ENCODE results near the gene CELF2.
"Not testable (repeated sequence)": the region's sequence is repeated elsewhere in the genome, so short reads cannot be mapped to it uniquely, and the experiment has no call there.

CELF2 gene

DNA sequence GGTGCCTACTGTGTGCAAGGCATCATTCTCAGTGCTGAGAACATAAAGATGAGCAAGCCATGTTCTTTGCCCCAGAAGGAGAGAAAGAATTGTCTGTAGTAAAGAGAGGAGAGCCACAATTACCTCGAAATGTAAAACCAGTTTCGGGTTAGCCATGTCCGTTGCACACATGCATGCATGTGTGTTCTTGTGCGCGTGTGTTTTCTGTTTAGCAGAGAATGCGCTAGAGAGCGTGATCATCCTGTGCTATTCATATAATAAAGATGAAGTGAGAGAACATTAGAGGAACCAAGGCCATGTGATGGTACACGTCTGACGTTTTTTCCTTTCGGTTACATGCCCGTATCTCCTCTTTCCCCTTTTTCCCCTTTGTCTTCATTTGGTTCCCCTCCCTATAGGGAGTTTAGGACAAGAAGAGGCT, 158.2 kb downstream of the CELF2 start:
- H3K4me3 ChIP-seq (ENCODE audit: low read length) = no peak overlapping the region
- H3K4me1 ChIP-seq (ENCODE audit: insufficient read depth, low read length) = no peaks in the 10 kb centered on the region
- H3K27me3 ChIP-seq (ENCODE audit: insufficient read depth, low read length) = no peaks in the 10 kb centered on the region
- H3K27ac ChIP-seq (ENCODE audit: low read length) = no peak overlapping the region
- H3K9me3 ChIP-seq (ENCODE audit: insufficient read depth, low read depth, low read length) = no peaks in the 10 kb centered on the region
- H3K36me3 ChIP-seq (ENCODE audit: insufficient read depth, low read depth, low read length) = peaks cover 13% of the 10 kb centered on the region
- H3K9ac ChIP-seq (ENCODE audit: low read depth, low read length) = no peak overlapping the region

DNA sequence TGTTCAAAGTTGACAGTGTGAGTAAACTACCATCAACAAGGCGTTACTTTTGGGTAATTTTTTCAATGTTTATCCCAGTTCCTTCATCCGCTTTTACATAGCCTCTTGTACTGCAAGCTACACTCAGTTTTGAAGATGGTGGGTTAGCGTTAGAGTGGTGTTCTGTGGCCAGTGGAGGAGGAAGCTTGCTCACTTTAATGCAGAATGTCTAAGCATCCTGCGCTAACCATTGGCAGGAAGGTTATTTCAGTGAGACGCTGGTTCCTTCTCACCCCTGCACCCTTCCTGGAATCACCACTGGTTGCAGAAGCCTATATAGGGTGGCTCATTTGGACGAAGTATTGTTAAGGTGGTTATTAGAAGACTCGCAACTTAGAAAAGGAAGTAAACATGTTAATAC, 159.1 kb downstream of the CELF2 start:
- Histone ChIP-seq H3K9me3 (ENCODE audit: insufficient read depth, low read depth, low read length) (no peaks in the 10 kb centered on the region), H3K27me3 (ENCODE audit: insufficient read depth, low read length) (no peaks in the 10 kb centered on the region), H3K36me3 (ENCODE audit: insufficient read depth, low read depth, low read length) (peaks cover 15% of the 10 kb centered on the region), H3K4me3 (ENCODE audit: low read length) (no peak overlapping the region), H3K9ac (ENCODE audit: low read depth, low read length) (no peak overlapping the region), H3K4me1 (ENCODE audit: insufficient read depth, low read length) (no peaks in the 10 kb centered on the region), H3K27ac (ENCODE audit: low read length) (no peak overlapping the region)

DNA sequence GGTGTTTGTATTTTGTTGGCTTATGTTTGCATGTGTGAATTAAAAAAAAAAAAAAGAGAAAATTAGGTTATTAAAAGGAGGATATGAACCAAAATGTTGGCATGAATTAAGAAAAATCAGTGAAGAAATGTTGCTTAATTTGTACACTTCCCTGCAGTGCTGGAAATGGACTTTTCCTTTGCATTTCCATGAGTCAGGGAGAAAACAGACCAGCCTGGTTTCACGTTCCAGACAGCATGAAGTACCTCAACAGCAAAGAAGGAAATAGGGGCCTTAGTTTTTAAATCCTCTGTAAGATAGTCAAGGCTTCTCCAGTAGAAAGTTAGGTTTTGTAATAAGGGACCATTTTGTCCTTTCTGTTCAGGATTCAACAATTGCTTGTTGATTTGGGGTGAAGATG, 159.7 kb downstream of the CELF2 start:
- Histone ChIP-seq H3K27ac (ENCODE audit: low read length) (no peak overlapping the region), H3K27me3 (ENCODE audit: insufficient read depth, low read length) (no peaks in the 10 kb centered on the region), H3K4me3 (ENCODE audit: low read length) (no peak overlapping the region), H3K9ac (ENCODE audit: low read depth, low read length) (no peak overlapping the region), H3K36me3 (ENCODE audit: insufficient read depth, low read depth, low read length) (peaks cover 18% of the 10 kb centered on the region), H3K4me1 (ENCODE audit: insufficient read depth, low read length) (no peaks in the 10 kb centered on the region), H3K9me3 (ENCODE audit: insufficient read depth, low read depth, low read length) (no peaks in the 10 kb centered on the region)

DNA sequence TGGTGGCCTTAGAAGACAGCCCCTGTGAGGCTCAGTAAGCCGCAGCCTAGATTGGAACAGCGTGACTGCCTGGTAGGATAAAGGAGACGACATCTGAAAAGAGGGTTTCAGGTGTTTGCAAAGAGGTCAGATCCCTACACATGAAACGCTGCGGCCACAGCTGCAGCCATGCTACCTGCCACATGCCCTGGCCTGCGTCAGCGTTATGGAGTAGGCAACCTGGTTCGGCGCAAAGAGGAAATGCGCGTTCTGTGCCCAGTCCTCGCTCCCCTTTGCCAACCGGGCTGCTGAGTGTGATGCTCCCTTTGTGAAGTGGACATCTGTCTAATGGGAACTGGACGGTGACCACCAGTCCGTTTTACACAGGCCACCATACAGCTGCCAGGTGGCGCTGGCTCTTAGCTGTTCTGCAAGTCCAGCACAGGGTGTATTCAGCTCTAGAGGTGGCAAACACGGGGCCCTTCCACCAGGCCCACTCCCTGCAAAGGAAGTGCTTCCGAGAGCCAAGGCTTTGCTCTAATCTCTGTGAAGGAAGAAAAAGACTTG, 160.3 kb downstream of the CELF2 start:
- Histone ChIP-seq H3K4me3 (ENCODE audit: low read length) (no peak overlapping the region), H3K27me3 (ENCODE audit: insufficient read depth, low read length) (no peaks in the 10 kb centered on the region)

DNA sequence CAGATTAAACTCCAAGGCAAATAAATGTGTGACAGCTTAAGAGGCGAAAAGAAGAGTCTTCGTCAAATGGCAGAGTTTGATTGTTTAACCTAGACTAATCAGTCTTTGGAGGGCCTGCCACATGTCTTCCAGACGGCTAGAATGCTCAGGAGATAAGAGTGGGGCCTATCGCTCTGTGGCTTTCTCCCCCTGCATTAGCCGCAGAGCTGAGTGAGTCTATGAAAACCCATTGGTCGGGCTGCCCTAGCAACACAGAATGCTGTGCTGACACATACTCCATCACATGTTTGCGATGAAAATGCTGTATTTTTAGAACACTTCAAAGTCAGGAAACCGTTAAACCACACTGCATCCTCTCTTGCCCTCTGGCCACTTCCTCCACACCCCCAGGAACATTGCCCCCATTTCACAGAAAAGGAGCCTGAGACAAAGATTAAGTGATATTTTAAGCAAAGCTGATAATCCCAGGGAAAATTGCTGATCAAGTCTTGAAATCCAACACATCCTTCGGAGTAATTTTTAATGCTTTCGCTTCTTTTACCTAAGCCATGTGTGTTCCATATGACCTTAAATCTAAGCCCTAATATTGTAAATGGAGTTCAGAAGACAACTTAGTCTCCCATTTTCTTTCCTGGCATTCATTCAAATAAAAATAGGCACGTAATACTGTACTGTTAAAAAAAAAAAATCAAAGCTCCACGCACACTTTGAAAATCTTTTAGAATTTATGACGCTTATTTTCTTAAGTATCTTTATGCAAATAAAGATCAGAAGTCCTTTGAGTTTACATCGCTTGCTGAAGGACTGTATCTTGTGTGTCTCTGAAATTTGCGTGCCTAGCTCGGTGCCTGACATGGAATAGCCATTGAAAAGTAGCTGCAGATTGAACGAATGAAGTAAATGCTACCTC, 161.2 kb downstream of the CELF2 start:
- Histone ChIP-seq H3K4me1 (ENCODE audit: insufficient read depth, low read length) (0 out of 2 replicates have a peak, but pooled peaks cover 3% of the 10 kb centered on the region), H3K36me3 (ENCODE audit: insufficient read depth, low read depth, low read length) (peaks cover 10% of the 10 kb centered on the region; the same call in 1 of the 2 replicates), H3K27ac (ENCODE audit: low read length) (no peak overlapping the region), H3K9me3 (ENCODE audit: insufficient read depth, low read depth, low read length) (no peaks in the 10 kb centered on the region), H3K4me3 (ENCODE audit: low read length) (no peak overlapping the region), H3K27me3 (ENCODE audit: insufficient read depth, low read length) (no peaks in the 10 kb centered on the region), H3K9ac (ENCODE audit: low read depth, low read length) (no peak overlapping the region)

More for the DNA sequence above, 160.3 kb downstream of the CELF2 start:
- Histone ChIP-seq H3K4me1 (ENCODE audit: insufficient read depth, low read length) (0 out of 2 replicates have a peak, but pooled peaks cover under 1% of the 10 kb centered on the region), H3K9ac (ENCODE audit: low read depth, low read length) (no peak overlapping the region), H3K36me3 (ENCODE audit: insufficient read depth, low read depth, low read length) (peaks cover 16% of the 10 kb centered on the region), H3K27ac (ENCODE audit: low read length) (no peak overlapping the region), H3K9me3 (ENCODE audit: insufficient read depth, low read depth, low read length) (no peaks in the 10 kb centered on the region)

DNA sequence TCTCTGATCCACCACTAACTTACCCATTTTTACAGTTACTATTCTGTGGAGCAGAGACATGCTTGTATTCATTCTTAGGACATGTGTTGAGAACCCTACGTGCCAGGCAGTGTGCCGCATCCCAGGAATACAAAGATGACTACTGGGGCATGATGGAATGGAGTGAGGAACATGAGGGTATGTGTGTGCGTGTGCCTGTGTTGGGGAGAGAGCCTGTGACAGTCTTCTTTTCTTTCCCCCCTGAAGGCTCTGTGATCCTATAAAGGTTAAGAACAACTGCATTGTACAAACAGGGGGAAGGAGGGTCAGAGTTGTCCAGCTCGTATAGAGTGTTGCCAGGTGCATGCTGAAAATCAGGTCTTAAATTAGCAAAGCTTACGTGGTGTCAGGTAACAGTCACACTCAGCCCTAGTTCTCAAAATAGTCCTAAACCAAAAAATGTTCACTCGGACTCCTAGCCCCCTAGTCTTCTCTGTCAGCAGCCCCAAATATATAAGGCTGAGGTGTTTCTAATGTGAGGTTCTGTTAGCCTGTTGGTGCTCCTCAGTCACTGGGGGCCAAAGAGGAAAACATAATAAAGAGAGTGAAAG, 161.9 kb downstream of the CELF2 start:
- Histone ChIP-seq H3K36me3 (ENCODE audit: insufficient read depth, low read depth, low read length) (peaks cover 10% of the 10 kb centered on the region; the same call in 1 of the 2 replicates), H3K9ac (ENCODE audit: low read depth, low read length) (no peak overlapping the region), H3K4me1 (ENCODE audit: insufficient read depth, low read length) (0 out of 2 replicates have a peak, but pooled peaks cover 3% of the 10 kb centered on the region)

DNA sequence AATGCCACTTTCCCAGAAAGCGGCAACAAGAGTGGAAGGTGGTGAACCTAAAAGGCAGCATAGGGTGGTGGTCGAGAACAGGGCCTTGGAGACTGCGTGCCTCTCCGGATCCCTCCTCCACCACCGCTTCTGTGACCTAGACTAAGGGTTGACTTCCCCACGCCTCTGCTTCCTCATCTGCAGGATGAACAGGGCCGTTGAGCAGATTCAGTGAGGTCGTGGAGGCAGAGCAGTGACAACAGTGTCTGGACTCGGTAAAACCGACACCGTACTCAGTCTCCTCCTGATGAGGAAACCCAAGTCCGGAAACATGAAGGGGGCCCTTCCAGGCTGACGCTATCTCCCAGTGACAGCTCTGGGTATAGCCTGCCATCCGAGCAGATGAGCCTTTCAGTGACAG, 162.6 kb downstream of the CELF2 start:
- Histone ChIP-seq H3K27ac (ENCODE audit: low read length) (no peak overlapping the region), H3K27me3 (ENCODE audit: insufficient read depth, low read length) (no peaks in the 10 kb centered on the region), H3K4me3 (ENCODE audit: low read length) (no peak overlapping the region), H3K36me3 (ENCODE audit: insufficient read depth, low read depth, low read length) (peaks cover 10% of the 10 kb centered on the region; the same call in 1 of the 2 replicates), H3K4me1 (ENCODE audit: insufficient read depth, low read length) (0 out of 2 replicates have a peak, but pooled peaks cover 3% of the 10 kb centered on the region), H3K9me3 (ENCODE audit: insufficient read depth, low read depth, low read length) (no peaks in the 10 kb centered on the region; the same call in 1 of the 2 replicates), H3K9ac (ENCODE audit: low read depth, low read length) (no peak overlapping the region)

More for the DNA sequence above, 161.9 kb downstream of the CELF2 start:
- Histone ChIP-seq H3K27ac (ENCODE audit: low read length) (no peak overlapping the region), H3K4me3 (ENCODE audit: low read length) (no peak overlapping the region), H3K9me3 (ENCODE audit: insufficient read depth, low read depth, low read length) (no peaks in the 10 kb centered on the region), H3K27me3 (ENCODE audit: insufficient read depth, low read length) (no peaks in the 10 kb centered on the region)

DNA sequence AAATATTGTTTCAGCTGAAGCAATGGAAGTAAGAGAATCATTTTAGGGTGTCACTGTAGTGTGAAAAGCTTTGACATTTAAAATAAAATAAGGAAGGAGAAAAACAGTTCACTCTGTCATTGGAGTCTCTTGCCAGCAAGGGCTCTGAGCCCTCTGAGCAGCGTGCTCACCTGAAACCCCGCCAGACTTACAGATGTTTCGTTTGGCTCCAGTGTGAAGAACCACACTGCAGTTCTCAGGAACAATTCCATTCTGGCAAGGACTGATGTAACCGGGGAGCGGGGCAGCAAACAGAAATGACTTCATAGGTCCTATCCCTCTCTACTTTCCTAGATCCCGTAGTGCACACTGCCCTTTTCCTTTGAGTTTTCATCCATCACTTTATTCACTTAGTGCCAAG, 164.3 kb downstream of the CELF2 start:
- Histone ChIP-seq H3K36me3 (ENCODE audit: insufficient read depth, low read depth, low read length) (peaks cover 5% of the 10 kb centered on the region; the same call in 1 of the 2 replicates), H3K9me3 (ENCODE audit: insufficient read depth, low read depth, low read length) (no peaks in the 10 kb centered on the region; the same call in 1 of the 2 replicates), H3K9ac (ENCODE audit: low read depth, low read length) (no peak overlapping the region), H3K4me1 (ENCODE audit: insufficient read depth, low read length) (0 out of 2 replicates have a peak, but pooled peaks cover 3% of the 10 kb centered on the region), H3K27ac (ENCODE audit: low read length) (no peak overlapping the region), H3K27me3 (ENCODE audit: insufficient read depth, low read length) (no peaks in the 10 kb centered on the region), H3K4me3 (ENCODE audit: low read length) (no peak overlapping the region)

DNA sequence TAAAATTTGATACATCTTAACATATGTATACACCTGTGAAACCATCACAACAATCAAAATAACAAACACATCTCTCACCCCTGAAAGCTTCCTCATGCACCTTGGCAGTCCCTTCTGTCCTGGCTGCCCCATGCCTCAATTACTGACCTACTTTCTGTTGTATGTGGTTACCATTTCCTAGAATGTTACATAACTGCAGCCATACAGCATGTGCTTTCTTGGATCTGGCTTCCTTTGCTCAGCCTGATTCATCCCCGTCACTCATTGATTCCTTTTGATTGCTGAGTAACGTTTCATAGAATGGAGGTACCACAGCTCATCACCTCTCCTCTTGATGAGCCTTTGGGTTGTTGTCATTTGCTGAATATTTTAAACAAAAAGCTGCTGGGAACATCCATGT, 165.3 kb downstream of the CELF2 start:
- H3K9me3 ChIP-seq (ENCODE audit: insufficient read depth, low read depth, low read length) = no peaks in the 10 kb centered on the region; the same call in 1 of the 2 replicates
- H3K4me1 ChIP-seq (ENCODE audit: insufficient read depth, low read length) = 0 out of 2 replicates have a peak, but pooled peaks cover 3% of the 10 kb centered on the region
- no peak overlapping the region for H3K4me3 ChIP-seq (ENCODE audit: low read length)
- no peaks in the 10 kb centered on the region for H3K27me3 ChIP-seq (ENCODE audit: insufficient read depth, low read length)
- no peak overlapping the region for H3K27ac ChIP-seq (ENCODE audit: low read length)
- no peak overlapping the region for H3K9ac ChIP-seq (ENCODE audit: low read depth, low read length)
- H3K36me3 ChIP-seq (ENCODE audit: insufficient read depth, low read depth, low read length) = 0 out of 2 replicates have a peak, but pooled peaks cover 5% of the 10 kb centered on the region

DNA sequence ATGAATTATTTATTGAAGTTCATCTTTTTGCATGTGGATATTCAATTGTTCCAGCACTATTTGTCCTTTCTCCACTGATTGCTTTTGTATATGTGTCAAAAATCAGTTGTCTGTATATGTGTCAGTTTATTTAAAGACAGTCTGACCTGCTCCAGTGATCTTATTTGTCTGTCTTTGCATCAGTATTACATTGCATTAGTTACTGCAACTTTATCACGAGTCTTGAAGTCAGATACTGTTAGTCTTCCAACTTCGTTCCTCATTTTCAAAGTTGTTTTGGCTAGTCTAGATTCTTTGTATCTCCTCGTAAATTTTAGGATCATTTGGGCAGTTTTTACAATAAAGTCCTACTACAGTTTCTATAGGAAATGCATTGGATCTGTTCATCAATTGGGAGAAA, 166.4 kb downstream of the CELF2 start:
- H3K9me3 ChIP-seq (ENCODE audit: insufficient read depth, low read depth, low read length) = no peaks in the 10 kb centered on the region; the same call in 1 of the 2 replicates
- no peak overlapping the region for H3K9ac ChIP-seq (ENCODE audit: low read depth, low read length)
- H3K27ac ChIP-seq (ENCODE audit: low read length) = no peak overlapping the region
- H3K4me3 ChIP-seq (ENCODE audit: low read length) = no peak overlapping the region
- peaks cover 3% of the 10 kb centered on the region; the same call in 1 of the 2 replicates for H3K4me1 ChIP-seq (ENCODE audit: insufficient read depth, low read length)
- 0 out of 2 replicates have a peak, but pooled peaks cover 5% of the 10 kb centered on the region for H3K36me3 ChIP-seq (ENCODE audit: insufficient read depth, low read depth, low read length)
- no peaks in the 10 kb centered on the region for H3K27me3 ChIP-seq (ENCODE audit: insufficient read depth, low read length)

DNA sequence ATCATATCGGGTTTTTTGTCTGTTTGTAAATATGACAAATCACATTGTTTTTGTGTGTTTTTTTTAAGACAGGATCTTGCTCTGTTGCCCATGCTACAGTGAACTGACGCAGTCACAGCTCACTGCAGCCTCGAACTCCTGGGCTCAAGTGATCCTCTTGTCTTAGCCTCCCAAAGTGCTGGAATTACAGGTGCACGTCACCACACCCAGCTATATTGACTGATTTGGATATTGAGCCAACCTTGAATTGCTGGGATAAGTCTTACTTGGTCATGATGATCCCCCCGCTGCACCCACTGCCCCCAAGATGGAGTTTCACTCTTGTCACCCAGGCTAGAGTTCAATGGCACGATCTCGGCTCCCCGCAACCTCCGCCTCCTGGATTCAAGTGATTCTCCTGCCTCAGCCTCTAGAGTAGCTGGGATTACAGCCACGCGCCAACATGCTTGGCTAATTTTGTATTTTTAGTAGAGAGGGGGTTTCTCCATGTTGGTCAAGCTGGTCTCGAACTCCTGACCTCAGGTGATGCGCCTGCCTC, 167.5 kb downstream of the CELF2 start:
- not testable (repeated sequence) for H3K36me3 ChIP-seq (ENCODE audit: insufficient read depth, low read depth, low read length); H3K27ac ChIP-seq (ENCODE audit: low read length); H3K27me3 ChIP-seq (ENCODE audit: insufficient read depth, low read length); H3K4me3 ChIP-seq (ENCODE audit: low read length); H3K9ac ChIP-seq (ENCODE audit: low read depth, low read length); H3K9me3 ChIP-seq (ENCODE audit: insufficient read depth, low read depth, low read length)
- peaks cover 12% of the 10 kb centered on the region for H3K4me1 ChIP-seq (ENCODE audit: insufficient read depth, low read length)
